Measurements from ENCODE around the gene SLC2A8.

Gene SLC2A8

DNA sequence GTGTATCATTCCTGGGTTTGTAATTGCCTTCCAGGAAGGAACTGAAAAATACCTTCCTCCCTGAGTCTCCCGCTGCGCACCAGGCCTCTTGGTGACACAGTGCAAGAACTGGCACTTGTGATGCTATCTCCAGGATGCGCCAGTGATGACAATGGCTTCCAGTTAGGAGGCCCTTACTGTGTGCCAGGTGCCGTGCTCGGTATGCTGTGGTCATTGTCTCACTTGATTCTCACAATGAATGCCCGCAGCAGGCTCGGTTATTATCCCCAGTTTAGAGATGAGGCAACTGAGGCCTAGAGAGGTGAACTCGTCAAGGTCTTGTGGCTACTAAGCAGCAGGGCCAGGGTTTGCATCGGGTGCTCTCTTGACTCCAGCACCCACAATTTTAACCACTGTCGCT, 31.5 kb upstream of the SLC2A8 start:
- no peak for TF ChIP-seq CTCF (conservative IDR thresholded peaks at IDR 0.05; ENCODE audit: control insufficient read depth, insufficient read depth, low read depth, low read length)
- H3K4me3 ChIP-seq (ENCODE audit: control insufficient read depth, low read depth, low read length) = no peak overlapping the region
- DNase-seq (ENCODE audit: low read depth) = no peak

- no peak for DNase-seq (ENCODE audit: low read depth)
- no peak overlapping the region for H3K4me3 ChIP-seq (ENCODE audit: control insufficient read depth, low read depth, low read length)
- no peak for TF ChIP-seq CTCF (conservative IDR thresholded peaks at IDR 0.05; ENCODE audit: control insufficient read depth, insufficient read depth, low read depth, low read length)
These were observed 30.4 kb upstream of the SLC2A8 start for GRCh38 chr9:127366594-127366993.

DNA sequence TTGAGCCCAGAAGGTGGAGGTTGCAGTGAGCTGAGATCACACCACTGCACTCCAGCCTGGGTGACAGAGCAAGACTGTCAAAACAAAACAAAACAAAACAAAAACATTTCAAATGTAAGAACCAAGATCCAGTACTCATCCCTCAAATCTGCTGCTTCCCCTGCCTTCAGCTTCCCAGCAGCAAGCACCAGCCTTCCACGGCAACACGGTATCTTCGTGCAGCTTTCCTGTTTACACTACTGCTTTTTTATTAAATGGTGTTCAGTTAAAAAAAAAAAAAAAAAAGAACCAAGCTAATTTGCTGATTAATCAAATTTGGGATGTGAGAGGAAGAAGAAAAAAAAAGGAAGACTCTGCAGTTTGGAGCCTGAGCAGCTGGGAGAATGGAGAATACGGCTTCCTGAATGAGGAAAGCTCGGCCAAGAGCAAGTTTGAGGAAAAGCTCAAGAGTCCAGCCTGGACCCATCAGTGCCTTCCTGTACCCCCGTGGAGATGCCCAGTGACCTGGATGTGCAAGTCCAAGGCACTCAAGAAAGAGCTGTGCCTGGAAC, 28.0 kb upstream of the SLC2A8 start:
- no peak overlapping the region for H3K4me3 ChIP-seq (ENCODE audit: control insufficient read depth, low read depth, low read length)
- no peak for DNase-seq (ENCODE audit: low read depth)
- TF ChIP-seq CTCF (conservative IDR thresholded peaks at IDR 0.05; ENCODE audit: control insufficient read depth, insufficient read depth, low read depth, low read length) = no peak

GRCh38 chr9:127369428-127369827, 27.5 kb upstream of the SLC2A8 start:
- H3K4me3 ChIP-seq (ENCODE audit: control insufficient read depth, low read depth, low read length) = no peak overlapping the region
- no peak for TF ChIP-seq CTCF (conservative IDR thresholded peaks at IDR 0.05; ENCODE audit: control insufficient read depth, insufficient read depth, low read depth, low read length)
- DNase-seq (ENCODE audit: low read depth) = no peak

DNA sequence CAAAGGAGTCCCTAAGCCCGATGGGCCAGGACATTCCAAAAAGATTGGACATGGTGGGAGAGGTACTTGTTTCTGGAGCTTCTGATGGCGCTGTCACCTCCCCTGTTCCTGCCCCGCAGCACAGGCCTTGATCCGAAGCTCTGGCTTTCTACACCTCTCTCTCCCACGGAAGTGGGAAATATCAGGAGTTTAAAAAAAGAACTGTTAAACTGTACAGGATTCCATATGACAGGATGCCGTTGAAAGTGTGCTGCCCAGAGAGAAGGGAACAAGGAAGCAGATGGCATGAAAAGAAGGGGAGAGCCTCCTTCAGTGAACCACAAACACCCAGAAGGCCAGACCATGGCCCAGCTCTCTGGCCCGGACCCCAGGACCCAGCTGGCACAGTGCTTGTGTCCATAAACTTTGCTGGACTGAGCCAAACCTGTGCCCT, 26.8 kb upstream of the SLC2A8 start:
- no peak for DNase-seq (ENCODE audit: low read depth)
- TF ChIP-seq CTCF (conservative IDR thresholded peaks at IDR 0.05; ENCODE audit: control insufficient read depth, insufficient read depth, low read depth, low read length) = no peak
- no peak overlapping the region for H3K4me3 ChIP-seq (ENCODE audit: control insufficient read depth, low read depth, low read length)

DNA sequence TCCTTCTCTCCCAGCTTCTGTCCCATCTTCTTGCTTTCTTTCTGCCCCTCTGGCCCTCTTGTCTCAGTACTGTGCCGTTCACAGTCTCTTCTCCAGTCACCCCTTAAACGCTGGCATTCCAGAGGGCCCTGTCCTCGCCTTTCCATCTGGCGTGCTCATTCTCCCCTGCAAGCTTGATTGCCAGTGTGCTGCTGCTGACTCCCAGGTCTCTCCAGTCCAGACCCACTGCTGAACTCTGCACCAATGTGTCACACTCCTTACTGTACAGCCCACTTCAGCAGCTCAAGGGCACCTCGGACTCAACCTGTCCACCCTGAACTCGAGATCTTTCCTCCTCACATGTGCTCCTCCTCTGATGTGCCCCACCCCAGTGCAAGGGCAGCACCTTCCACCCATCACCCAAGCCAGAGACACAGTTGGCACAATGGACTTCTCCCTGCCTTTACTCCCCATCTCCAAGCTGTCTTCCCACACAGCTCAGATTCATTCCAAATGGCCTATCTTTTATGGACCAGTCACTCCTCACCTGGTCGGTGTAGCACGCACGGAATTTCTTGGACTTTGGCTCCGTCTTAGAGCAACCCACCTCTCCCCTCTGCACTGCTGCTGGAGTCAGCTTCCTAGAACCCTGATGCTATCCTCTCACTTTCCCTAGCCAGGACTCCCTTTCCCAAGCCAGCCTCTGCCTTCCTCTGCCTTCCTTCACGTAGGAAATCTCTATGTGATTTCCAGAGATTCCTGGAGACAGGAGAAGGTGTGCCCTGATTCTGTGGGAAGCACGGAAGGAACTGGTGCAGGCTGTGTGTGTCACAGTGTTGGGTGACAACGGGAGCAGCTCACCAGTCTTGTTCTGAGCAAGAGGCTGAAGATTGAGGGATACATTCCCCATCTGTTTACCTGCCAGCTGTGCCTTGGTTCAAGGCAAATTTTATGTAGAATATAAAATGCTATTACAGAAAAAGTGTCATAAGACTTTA, 26.0 kb upstream of the SLC2A8 start:
- H3K4me3 ChIP-seq (ENCODE audit: control insufficient read depth, low read depth, low read length) = no peak overlapping the region
- no peak for TF ChIP-seq CTCF (conservative IDR thresholded peaks at IDR 0.05; ENCODE audit: control insufficient read depth, insufficient read depth, low read depth, low read length)
- no peak for DNase-seq (ENCODE audit: low read depth)
